ENCODE results near the gene MELTF. TPM values are rescaled to one million over a fixed set of nuclear protein-coding genes. Genes with fewer than 3 reads are reported as not detected.

The MELTF gene
- total and polyA plus RNA-seq, 9 of the 15 experiments (the other 6 are each of a cell fraction or from before 2014, with no cell fraction given) = 0.35 to 10.5 (median 4.5) TPM

DNA sequence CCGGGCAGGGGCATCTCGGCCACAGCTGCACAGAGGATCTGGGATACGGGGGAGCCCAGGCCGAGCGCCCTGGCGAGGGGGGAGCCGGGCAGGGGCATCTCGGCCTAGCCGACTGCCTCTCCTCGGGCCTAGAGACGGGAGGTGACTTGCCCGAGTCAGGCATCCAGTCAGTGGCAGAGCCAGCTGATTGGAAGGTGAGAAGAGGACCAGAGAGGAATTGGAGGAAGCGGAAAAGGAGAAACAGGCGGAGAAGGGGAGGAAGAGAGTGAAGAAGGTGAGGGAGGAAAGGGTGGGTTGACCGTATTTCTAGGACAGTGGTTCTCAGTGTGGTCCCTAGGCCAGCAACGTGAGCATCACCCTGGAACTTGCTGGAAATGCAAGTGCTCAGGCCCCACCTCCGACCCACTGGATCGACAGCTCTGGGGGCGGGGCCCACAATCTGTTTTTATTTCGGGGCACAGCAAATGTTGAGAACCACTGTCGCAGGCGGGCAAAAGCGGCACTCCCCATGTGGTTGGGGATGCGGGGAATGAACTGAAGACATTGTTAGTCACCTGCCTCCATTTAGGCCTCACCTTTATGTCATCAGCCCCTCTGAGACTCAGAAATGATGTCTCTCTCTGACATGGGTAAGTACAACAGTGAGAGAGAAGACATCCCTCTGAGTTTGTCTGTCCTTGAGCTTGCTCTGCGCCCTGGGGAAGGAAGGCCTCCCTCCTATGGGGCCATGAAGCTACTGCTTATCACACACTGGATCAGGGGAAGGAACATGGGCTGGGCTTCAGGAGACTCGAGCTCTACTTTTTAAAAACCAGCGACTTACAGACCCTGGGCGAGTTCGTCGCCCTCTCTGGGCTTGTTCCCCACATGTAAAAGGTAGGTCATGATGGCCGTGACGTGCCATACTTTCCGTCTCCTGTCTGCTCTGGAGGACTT is 1.0 kb upstream of the MELTF start (continued):
- TF ChIP-seq, protein P1, sequence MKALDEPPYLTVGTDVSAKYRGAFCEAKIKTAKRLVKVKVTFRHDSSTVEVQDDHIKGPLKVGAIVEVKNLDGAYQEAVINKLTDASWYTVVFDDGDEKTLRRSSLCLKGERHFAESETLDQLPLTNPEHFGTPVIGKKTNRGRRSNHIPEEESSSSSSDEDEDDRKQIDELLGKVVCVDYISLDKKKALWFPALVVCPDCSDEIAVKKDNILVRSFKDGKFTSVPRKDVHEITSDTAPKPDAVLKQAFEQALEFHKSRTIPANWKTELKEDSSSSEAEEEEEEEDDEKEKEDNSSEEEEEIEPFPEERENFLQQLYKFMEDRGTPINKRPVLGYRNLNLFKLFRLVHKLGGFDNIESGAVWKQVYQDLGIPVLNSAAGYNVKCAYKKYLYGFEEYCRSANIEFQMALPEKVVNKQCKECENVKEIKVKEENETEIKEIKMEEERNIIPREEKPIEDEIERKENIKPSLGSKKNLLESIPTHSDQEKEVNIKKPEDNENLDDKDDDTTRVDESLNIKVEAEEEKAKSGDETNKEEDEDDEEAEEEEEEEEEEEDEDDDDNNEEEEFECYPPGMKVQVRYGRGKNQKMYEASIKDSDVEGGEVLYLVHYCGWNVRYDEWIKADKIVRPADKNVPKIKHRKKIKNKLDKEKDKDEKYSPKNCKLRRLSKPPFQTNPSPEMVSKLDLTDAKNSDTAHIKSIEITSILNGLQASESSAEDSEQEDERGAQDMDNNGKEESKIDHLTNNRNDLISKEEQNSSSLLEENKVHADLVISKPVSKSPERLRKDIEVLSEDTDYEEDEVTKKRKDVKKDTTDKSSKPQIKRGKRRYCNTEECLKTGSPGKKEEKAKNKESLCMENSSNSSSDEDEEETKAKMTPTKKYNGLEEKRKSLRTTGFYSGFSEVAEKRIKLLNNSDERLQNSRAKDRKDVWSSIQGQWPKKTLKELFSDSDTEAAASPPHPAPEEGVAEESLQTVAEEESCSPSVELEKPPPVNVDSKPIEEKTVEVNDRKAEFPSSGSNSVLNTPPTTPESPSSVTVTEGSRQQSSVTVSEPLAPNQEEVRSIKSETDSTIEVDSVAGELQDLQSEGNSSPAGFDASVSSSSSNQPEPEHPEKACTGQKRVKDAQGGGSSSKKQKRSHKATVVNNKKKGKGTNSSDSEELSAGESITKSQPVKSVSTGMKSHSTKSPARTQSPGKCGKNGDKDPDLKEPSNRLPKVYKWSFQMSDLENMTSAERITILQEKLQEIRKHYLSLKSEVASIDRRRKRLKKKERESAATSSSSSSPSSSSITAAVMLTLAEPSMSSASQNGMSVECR (CRISPR knock-in tag; IDR thresholded peaks at IDR 0.05) = 0 out of 2 replicates have a peak, but pooled peaks have one; percentile 28
- TF ChIP-seq TEAD1 (CRISPR knock-in tag; IDR thresholded peaks at IDR 0.05) = 0 out of 4 replicates have a peak, but pooled peaks of 1 of the 2 experiments have one; percentile 37
- TF ChIP-seq GTF2F1 (IDR thresholded peaks at IDR 0.05; ENCODE audit: low read depth, low read length) = no peak
- no peak for TF ChIP-seq PHB2 (IDR thresholded peaks at IDR 0.05; ENCODE audit: low read depth)
- no peak for TF ChIP-seq KLF10 (CRISPR knock-in tag; IDR thresholded peaks at IDR 0.05)
- no peak for TF ChIP-seq TGIF2 (CRISPR knock-in tag; IDR thresholded peaks at IDR 0.05)
- TF ChIP-seq, protein P2, sequence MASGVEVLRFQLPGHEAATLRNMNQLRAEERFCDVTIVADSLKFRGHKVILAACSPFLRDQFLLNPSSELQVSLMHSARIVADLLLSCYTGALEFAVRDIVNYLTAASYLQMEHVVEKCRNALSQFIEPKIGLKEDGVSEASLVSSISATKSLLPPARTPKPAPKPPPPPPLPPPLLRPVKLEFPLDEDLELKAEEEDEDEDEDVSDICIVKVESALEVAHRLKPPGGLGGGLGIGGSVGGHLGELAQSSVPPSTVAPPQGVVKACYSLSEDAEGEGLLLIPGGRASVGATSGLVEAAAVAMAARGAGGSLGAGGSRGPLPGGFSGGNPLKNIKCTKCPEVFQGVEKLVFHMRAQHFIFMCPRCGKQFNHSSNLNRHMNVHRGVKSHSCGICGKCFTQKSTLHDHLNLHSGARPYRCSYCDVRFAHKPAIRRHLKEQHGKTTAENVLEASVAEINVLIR (CRISPR knock-in tag; IDR thresholded peaks at IDR 0.05) = no peak
- no peak for TF ChIP-seq POLR3G (IDR thresholded peaks at IDR 0.05; ENCODE audit: extremely low read depth, insufficient read length, insufficient replicate concordance)
- TF ChIP-seq TRIM28 (IDR thresholded peaks at IDR 0.05) = no peak
- TF ChIP-seq KDM5B (IDR thresholded peaks at IDR 0.05; ENCODE audit: insufficient replicate concordance, low read depth, low read length) = peak; percentile 25
- peak; percentile 40; the same call in 1 of the 2 replicates for TF ChIP-seq CEBPG (CRISPR knock-in tag; IDR thresholded peaks at IDR 0.05)
- TF ChIP-seq CEBPG (tag; conservative IDR thresholded peaks at IDR 0.05 in 1 of 2, IDR thresholded peaks at IDR 0.05 in 1 of 2) = no peak
- no peak for TF ChIP-seq ZNF79 (CRISPR knock-in tag; IDR thresholded peaks at IDR 0.05; ENCODE audit: low read depth)
- no peak for TF ChIP-seq MYBL2 (IDR thresholded peaks at IDR 0.05; ENCODE audit: low read depth)
- no peak for TF ChIP-seq MYBL2 (CRISPR knock-in tag; IDR thresholded peaks at IDR 0.05; ENCODE audit: borderline replicate concordance)

Measured in K562 (cell line).